ENCODE results near the gene CR1.
"Not testable (repeated sequence)": the region's sequence is repeated elsewhere in the genome, so short reads cannot be mapped to it uniquely, and the experiment has no call there.

Gene CR1

GRCh38 chr1:207666342-207666741, 170.4 kb downstream of the CR1 start:
- no peak overlapping the region for H3K27ac ChIP-seq
- no peak for TF ChIP-seq CTCF (IDR thresholded peaks at IDR 0.05)
- no peak for TF ChIP-seq ZFX (IDR thresholded peaks at IDR 0.05; ENCODE audit: borderline replicate concordance)

- no peak for TF ChIP-seq ZFX (IDR thresholded peaks at IDR 0.05; ENCODE audit: borderline replicate concordance)
- TF ChIP-seq CTCF (IDR thresholded peaks at IDR 0.05) = no peak
- no peak overlapping the region for H3K27ac ChIP-seq
Measured at GRCh38 chr1:207669528-207670009, 173.6 kb downstream of the CR1 start.

GRCh38 chr1:207670192-207670591, 174.2 kb downstream of the CR1 start:
- TF ChIP-seq ZFX (IDR thresholded peaks at IDR 0.05; ENCODE audit: borderline replicate concordance) (no peak), CTCF (IDR thresholded peaks at IDR 0.05) (no peak)
- no peak overlapping the region for H3K27ac ChIP-seq

GRCh38 chr1:207670997-207671396, 175.0 kb downstream of the CR1 start:
- no peak overlapping the region for H3K27ac ChIP-seq
- TF ChIP-seq ZFX (IDR thresholded peaks at IDR 0.05; ENCODE audit: borderline replicate concordance) (no peak), CTCF (IDR thresholded peaks at IDR 0.05) (no peak)

GRCh38 chr1:207672522-207673130, 176.7 kb downstream of the CR1 start:
- TF ChIP-seq CTCF (IDR thresholded peaks at IDR 0.05) (peak; percentile 67), ZFX (IDR thresholded peaks at IDR 0.05; ENCODE audit: borderline replicate concordance) (no peak)
- H3K27ac ChIP-seq = no peak overlapping the region

GRCh38 chr1:207673399-207673798, 177.4 kb downstream of the CR1 start:
- no peak overlapping the region for H3K27ac ChIP-seq
- TF ChIP-seq ZFX (IDR thresholded peaks at IDR 0.05; ENCODE audit: borderline replicate concordance) (no peak), CTCF (IDR thresholded peaks at IDR 0.05) (no peak)

- no peak overlapping the region for H3K27ac ChIP-seq
- no peak for TF ChIP-seq ZFX (IDR thresholded peaks at IDR 0.05; ENCODE audit: borderline replicate concordance)
- TF ChIP-seq CTCF (IDR thresholded peaks at IDR 0.05) = no peak
Measured at GRCh38 chr1:207676153-207676552, 180.2 kb downstream of the CR1 start.

GRCh38 chr1:207680590-207681388, 184.8 kb downstream of the CR1 start:
- not testable (repeated sequence) for H3K27ac ChIP-seq

GRCh38 chr1:207682872-207683434, 187.0 kb downstream of the CR1 start:
- H3K27ac ChIP-seq = not testable (repeated sequence)

GRCh38 chr1:207690551-207690950, 194.6 kb downstream of the CR1 start:
- H3K27ac ChIP-seq = not testable (repeated sequence)
